SK-N-SH treated with all-trans-retinoic acid at 6 μM for 48 hours (cell line): ENCODE measurements around the gene CLECL1.

Experiments
- ATAC-seq: fragments of 200-7000 bp; cut with Tn5 transposase; 3 replicates; pipeline ENCODE4 v1.9.1; 2020; ENCODE audit warnings: mild to moderate bottlenecking, moderate library complexity
- ARNTL ChIP-seq: fragments of 450-650 bp; formaldehyde crosslinking; IDR thresholded peaks from 2 replicates; pipeline ENCODE4 v1.5.0; 2020; ENCODE audit warnings: low read depth, mild to moderate bottlenecking, moderate library complexity, borderline replicate concordance
- BACH2 ChIP-seq: fragments of 250-450 bp; sonication (Bioruptor Pico); IDR thresholded peaks from 2 replicates; pipeline ENCODE4 v1.9.0; 2021; ENCODE audit warnings: mild to moderate bottlenecking, borderline replicate concordance
- CREB5 ChIP-seq: fragments of 250-450 bp; sonication (Bioruptor Pico); IDR thresholded peaks from 2 replicates; pipeline ENCODE4 v1.5.1; 2020; ENCODE audit warnings: low read depth, mild to moderate bottlenecking, moderate library complexity
- CSDC2 ChIP-seq: fragments of 250-450 bp; sonication (Bioruptor Pico); IDR thresholded peaks from 2 replicates; pipeline ENCODE4 v1.5.0; 2020; ENCODE audit warnings: mild to moderate bottlenecking, moderate library complexity
- CSRNP3 ChIP-seq: fragments of 250-450 bp; sonication (Bioruptor Pico); IDR thresholded peaks from 2 replicates; pipeline ENCODE4 v1.5.1; 2021; ENCODE audit warnings: mild to moderate bottlenecking, moderate library complexity
- GLIS3 ChIP-seq: fragments of 250-450 bp; sonication (Bioruptor Pico); IDR thresholded peaks from 2 replicates; pipeline ENCODE4 v1.5.0; 2020; ENCODE audit warnings: mild to moderate bottlenecking, moderate library complexity
- ISL1 ChIP-seq: fragments of 250-450 bp; sonication (Bioruptor Pico); IDR thresholded peaks from 2 replicates; pipeline ENCODE4 v2.1.2; 2022; ENCODE audit warnings: mild to moderate bottlenecking, moderate library complexity
- PATZ1 ChIP-seq: fragments of 250-450 bp; sonication (Bioruptor Pico); IDR thresholded peaks from 2 replicates; pipeline ENCODE4 v1.8.0; 2020; ENCODE audit warnings: mild to moderate bottlenecking, moderate library complexity, borderline replicate concordance
- POU6F1 ChIP-seq: fragments of 250-450 bp; sonication (Bioruptor Pico); IDR thresholded peaks from 2 replicates; pipeline ENCODE4 v1.8.0; 2021; ENCODE audit warnings: low read depth, mild to moderate bottlenecking, moderate library complexity, borderline replicate concordance
- PPARA ChIP-seq: fragments of 250-450 bp; sonication (Bioruptor Pico); IDR thresholded peaks from 2 replicates; pipeline ENCODE4 v1.5.0; 2020; ENCODE audit warnings: mild to moderate bottlenecking, borderline replicate concordance
- RARB ChIP-seq: fragments of 250-450 bp; sonication (Bioruptor Pico); IDR thresholded peaks from 2 replicates; pipeline ENCODE4 v1.8.0; 2021; ENCODE audit warnings: mild to moderate bottlenecking, moderate library complexity
- SNAI2 ChIP-seq: fragments of 250-450 bp; sonication (Bioruptor Pico); IDR thresholded peaks from 2 replicates; pipeline ENCODE4 v1.5.0; 2020; ENCODE audit warnings: mild to moderate bottlenecking, moderate library complexity
- TCF4 ChIP-seq: fragments of 250-450 bp; sonication (Bioruptor Pico); IDR thresholded peaks from 2 replicates; pipeline ENCODE4 v1.8.0; 2021; ENCODE audit warnings: mild to moderate bottlenecking, moderate library complexity, borderline replicate concordance
- TSHZ2 ChIP-seq: fragments of 250-450 bp; sonication (Bioruptor Pico); IDR thresholded peaks from 2 replicates; pipeline ENCODE4 v1.5.0; 2020; ENCODE audit warnings: mild to moderate bottlenecking, moderate library complexity
- ZC3H10 ChIP-seq: fragments of 250-450 bp; sonication (Bioruptor Pico); IDR thresholded peaks from 2 replicates; pipeline ENCODE4 v1.5.1; 2021; ENCODE audit warnings: mild to moderate bottlenecking, moderate library complexity
- ZNF8 ChIP-seq: fragments of 450-650 bp; formaldehyde crosslinking; IDR thresholded peaks from 2 replicates; pipeline ENCODE4 v1.5.0; 2020; ENCODE audit warnings: mild to moderate bottlenecking, moderate library complexity

CLECL1 gene

GRCh38 chr12:9699898-9700605, 32.8 kb downstream of the CLECL1 start (continued):
- TF ChIP-seq PATZ1 (CRISPR knock-in tag) (no peak), CSRNP3 (no peak), SNAI2 (no peak), ZC3H10 (CRISPR knock-in tag) (no peak), PPARA (CRISPR knock-in tag) (no peak), ISL1 (no peak), ARNTL (CRISPR knock-in tag) (no peak), BACH2 (no peak)

GRCh38 chr12:9699269-9699897, 33.5 kb downstream of the CLECL1 start:
- no peak for ATAC-seq
- no peak for TF ChIP-seq RARB (CRISPR knock-in tag)
- no peak for TF ChIP-seq PATZ1 (CRISPR knock-in tag)

- TF ChIP-seq CSRNP3 (no peak), CREB5 (CRISPR knock-in tag) (no peak), SNAI2 (no peak), POU6F1 (CRISPR knock-in tag) (no peak), TSHZ2 (CRISPR knock-in tag) (no peak), ZNF8 (no peak), TCF4 (CRISPR knock-in tag) (no peak), BACH2 (no peak), CSDC2 (no peak), ISL1 (no peak), GLIS3 (CRISPR knock-in tag) (no peak)
- no peak for ATAC-seq
Measured at GRCh38 chr12:9698681-9699080, 34.2 kb downstream of the CLECL1 start.
